Measurements from ENCODE around the gene PICALM. TPM values are rescaled to one million over a fixed set of nuclear protein-coding genes. Genes with fewer than 3 reads are reported as not detected.
"Not testable (repeated sequence)": the region's sequence is repeated elsewhere in the genome, so short reads cannot be mapped to it uniquely, and the experiment has no call there.

The PICALM gene
- total RNA-seq, 1 experiment from 2014 or later, result 211 TPM

GRCh38 chr11:85939099-85940015, 129.5 kb downstream of the PICALM start:
- DNase-seq (ENCODE audit: low read depth), result no peak

GRCh38 chr11:85937835-85938234, 131.0 kb downstream of the PICALM start:
- no peak for DNase-seq (ENCODE audit: low read depth)

GRCh38 chr11:85935751-85936150, 133.1 kb downstream of the PICALM start:
- DNase-seq (ENCODE audit: low read depth), result no peak

- DNase-seq (ENCODE audit: low read depth), result no peak
These were observed 134.2 kb downstream of the PICALM start for GRCh38 chr11:85934596-85935169.

- no peak for DNase-seq (ENCODE audit: low read depth)
These were observed 138.0 kb downstream of the PICALM start for GRCh38 chr11:85930879-85931366.

- DNase-seq (ENCODE audit: low read depth), result not testable (repeated sequence)
These were observed 142.2 kb downstream of the PICALM start for GRCh38 chr11:85926653-85927214.

- no peak for DNase-seq (ENCODE audit: low read depth)
These were observed 145.4 kb downstream of the PICALM start for GRCh38 chr11:85923455-85923854.

- no peak for DNase-seq (ENCODE audit: low read depth)
These were observed 146.5 kb downstream of the PICALM start for GRCh38 chr11:85922367-85922766.

GRCh38 chr11:85918910-85919794, 149.7 kb downstream of the PICALM start:
- DNase-seq (ENCODE audit: low read depth), result no peak

- no peak for DNase-seq (ENCODE audit: low read depth)
These were observed 154.5 kb downstream of the PICALM start for GRCh38 chr11:85914425-85914824.

GRCh38 chr11:85913513-85913912, 155.4 kb downstream of the PICALM start:
- DNase-seq (ENCODE audit: low read depth), result no peak

GRCh38 chr11:85912414-85912813, 156.5 kb downstream of the PICALM start:
- DNase-seq (ENCODE audit: low read depth), result no peak

Other genes with a start within 250 kb of the PICALM start
- not detected in 2 replicates for gene CCDC83, start 213.7 kb downstream of the PICALM start, total RNA-seq (2014; rRNA removed; shearing (Covaris generic))
- 23.1 and 27.6 TPM in 2 replicates for gene EED, start 175.7 kb upstream of the PICALM start, total RNA-seq (2014; rRNA removed; shearing (Covaris generic))
- 129 and 133 TPM in 2 replicates for gene HIKESHI, start 233.2 kb upstream of the PICALM start, total RNA-seq (2014; rRNA removed; shearing (Covaris generic))

Data from RPMI7951 (cell line).